Fibroblast of skin of right biceps (primary cell): ENCODE measurements around the gene PTPN7.
"Not testable (repeated sequence)": the region's sequence is repeated elsewhere in the genome, so short reads cannot be mapped to it uniquely, and the experiment has no call there.

Experiments used
- DNase-seq: peaks from one replicate; pipeline ENCODE4 v3.0.0-alpha.2; 2013

The PTPN7 gene

GRCh38 chr1:202189001-202189790, 28.8 kb upstream of the PTPN7 start:
- DNase-seq: peak; percentile 51

GRCh38 chr1:202187697-202188407, 27.4 kb upstream of the PTPN7 start:
- no peak for DNase-seq

- DNase-seq: no peak
These were observed 26.8 kb upstream of the PTPN7 start for GRCh38 chr1:202187041-202187671.

GRCh38 chr1:202186327-202186726, 25.9 kb upstream of the PTPN7 start:
- DNase-seq: no peak

- DNase-seq: peak; percentile 83
These were observed 24.5 kb upstream of the PTPN7 start for GRCh38 chr1:202184750-202185460.

GRCh38 chr1:202182040-202182877, 21.9 kb upstream of the PTPN7 start:
- DNase-seq: no peak

GRCh38 chr1:202181586-202181985, 21.2 kb upstream of the PTPN7 start:
- DNase-seq: no peak

- DNase-seq: not testable (repeated sequence)
These were observed 20.3 kb upstream of the PTPN7 start for GRCh38 chr1:202180751-202181139.

- no peak for DNase-seq
These were observed 19.7 kb upstream of the PTPN7 start for GRCh38 chr1:202179828-202180750.

GRCh38 chr1:202176949-202177927, 16.8 kb upstream of the PTPN7 start:
- no peak for DNase-seq

- no peak for DNase-seq
These were observed 13.6 kb upstream of the PTPN7 start for GRCh38 chr1:202173993-202174392.

- DNase-seq: no peak
These were observed 11.6 kb upstream of the PTPN7 start for GRCh38 chr1:202172015-202172355.

GRCh38 chr1:202171292-202172014, 11.1 kb upstream of the PTPN7 start:
- no peak for DNase-seq

GRCh38 chr1:202170726-202171125, 10.3 kb upstream of the PTPN7 start:
- no peak for DNase-seq

GRCh38 chr1:202168861-202169260, 8.5 kb upstream of the PTPN7 start:
- no peak for DNase-seq

- DNase-seq: peak; percentile 31
These were observed 7.5 kb upstream of the PTPN7 start for GRCh38 chr1:202167708-202168415.

- not testable (repeated sequence) for DNase-seq
These were observed 6.7 kb upstream of the PTPN7 start for GRCh38 chr1:202167054-202167453.
